ENCODE results near the gene MIEN1.
"Not testable (repeated sequence)": the region's sequence is repeated elsewhere in the genome, so short reads cannot be mapped to it uniquely, and the experiment has no call there.

The MIEN1 gene

DNA sequence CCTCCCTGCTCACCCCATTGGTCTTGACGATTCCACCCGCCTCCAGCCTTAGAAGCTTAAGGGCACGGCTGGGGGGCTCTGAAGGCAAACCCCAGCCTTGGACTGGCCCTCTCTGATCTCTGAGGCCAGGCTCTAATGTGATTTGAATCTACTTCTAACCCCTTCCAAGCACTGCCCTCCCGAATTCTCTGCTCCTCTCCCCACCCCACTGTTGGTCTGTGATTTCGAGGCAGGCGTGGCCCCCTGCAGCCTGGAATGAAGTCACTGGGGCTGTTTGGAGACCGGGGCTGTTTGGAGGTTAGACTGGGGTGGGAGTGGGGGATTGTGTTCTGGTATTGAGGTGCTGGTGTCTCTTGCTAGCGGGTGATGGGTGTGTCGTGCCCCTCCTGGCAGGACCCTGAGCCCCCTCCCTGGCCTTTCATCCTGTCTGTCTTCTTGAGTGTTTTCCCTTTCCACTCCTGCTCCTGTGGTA, 9.6 kb upstream of the MIEN1 start:
- DNase-seq (ENCODE audit: low read depth) = no peak

DNA sequence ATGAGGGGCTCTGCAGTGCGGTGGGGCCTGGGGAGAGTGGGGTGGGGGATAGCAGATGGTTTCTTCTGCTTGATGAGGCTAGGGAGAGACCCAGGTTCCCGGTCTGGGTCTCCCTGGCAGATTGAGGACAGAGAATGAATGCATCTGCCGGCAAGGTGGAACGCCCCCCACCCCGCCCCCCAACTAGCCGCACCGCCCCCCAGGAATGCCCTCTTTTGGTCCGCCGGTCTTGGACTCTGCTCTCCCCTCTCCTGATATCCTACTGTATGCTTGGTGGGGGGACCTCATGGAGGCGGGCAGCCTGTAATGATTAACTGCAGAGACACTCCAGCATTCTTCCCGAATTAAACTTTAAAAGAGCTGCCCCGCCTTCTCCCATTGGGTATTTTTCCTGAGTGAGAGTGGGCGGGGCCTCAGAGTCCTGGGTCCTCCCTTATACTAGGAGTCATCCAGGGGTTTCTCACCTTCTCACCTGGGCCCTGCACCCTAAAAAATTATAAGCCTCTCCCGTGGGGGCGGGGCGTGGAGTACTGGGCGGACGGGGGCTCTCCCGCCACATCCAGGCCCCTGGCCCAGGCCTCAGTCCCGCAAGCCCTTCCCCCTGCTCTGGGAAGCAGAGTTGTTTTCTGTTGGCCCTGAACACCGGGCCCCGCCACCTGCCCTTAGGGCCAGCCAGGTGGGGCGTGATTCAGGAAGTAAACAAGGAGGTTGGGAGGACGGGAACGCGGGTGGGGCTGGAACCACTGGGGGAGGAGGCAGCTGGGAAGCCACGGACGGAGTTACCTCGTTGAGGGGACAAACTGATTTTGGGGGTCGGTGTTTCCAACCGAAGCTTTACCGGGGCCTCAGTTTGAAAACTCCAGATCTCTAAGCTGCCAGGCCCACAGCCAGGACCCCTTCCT, 8.9 kb upstream of the MIEN1 start:
- DNase-seq (ENCODE audit: low read depth) = no peak

DNA sequence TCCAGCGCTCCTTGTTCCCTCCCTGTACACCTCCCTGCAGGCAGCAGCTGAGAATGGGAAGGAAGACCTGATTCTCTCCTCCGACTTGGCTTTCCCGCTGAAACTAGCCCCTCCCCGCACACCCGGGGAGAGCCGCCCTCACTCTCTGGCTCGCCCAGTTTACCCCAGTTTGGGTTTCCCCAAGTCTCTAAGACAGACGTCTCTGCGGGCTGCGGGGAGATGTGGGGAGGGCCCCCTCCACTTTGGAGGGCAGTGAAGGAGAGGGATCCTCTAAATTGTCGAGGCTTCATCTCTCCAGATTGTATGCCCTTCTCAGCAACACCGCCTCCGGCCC, 8.2 kb upstream of the MIEN1 start:
- DNase-seq (ENCODE audit: low read depth) = peak; percentile 46

DNA sequence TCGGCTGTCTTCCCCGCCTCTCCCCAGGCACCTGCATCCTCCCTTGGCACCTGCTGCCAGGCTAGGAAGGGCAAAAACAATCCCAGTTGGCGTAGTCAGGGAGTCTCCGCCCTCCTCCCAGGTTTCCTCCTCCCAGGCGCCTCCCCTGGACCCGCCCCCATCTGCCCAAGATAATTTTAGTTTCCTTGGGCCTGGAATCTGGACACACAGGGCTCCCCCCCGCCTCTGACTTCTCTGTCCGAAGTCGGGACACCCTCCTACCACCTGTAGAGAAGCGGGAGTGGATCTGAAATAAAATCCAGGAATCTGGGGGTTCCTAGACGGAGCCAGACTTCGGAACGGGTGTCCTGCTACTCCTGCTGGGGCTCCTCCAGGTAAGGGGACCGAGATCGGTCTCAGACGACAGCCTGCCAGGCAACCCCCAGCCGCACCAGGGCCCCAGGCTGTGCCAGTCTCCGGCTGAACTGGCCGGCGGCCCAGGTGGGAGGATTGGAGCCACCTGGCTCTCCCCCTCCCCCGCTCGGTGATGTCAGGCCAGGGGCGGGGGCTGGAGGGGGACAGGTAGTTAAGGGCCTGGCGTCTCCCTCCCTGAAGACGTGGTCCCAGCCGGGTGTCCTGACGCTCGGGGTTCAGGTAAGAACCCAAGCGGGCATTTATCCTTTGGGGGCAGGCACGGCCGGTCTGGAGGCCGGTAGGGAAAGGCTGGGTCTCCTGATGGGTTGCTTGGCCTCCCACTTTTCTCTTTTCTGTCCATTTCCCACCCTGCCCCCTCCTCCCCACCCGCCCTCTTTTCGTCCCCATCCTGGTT, 7.6 kb upstream of the MIEN1 start, which contains the start of gene GRB7:
Gene GRB7, plus strand, starts transcription at position 179 of the 808 bp plus-strand sequence. CDS start 4,364 bp downstream, outside the sequence.
- no peak for DNase-seq (ENCODE audit: low read depth)

DNA sequence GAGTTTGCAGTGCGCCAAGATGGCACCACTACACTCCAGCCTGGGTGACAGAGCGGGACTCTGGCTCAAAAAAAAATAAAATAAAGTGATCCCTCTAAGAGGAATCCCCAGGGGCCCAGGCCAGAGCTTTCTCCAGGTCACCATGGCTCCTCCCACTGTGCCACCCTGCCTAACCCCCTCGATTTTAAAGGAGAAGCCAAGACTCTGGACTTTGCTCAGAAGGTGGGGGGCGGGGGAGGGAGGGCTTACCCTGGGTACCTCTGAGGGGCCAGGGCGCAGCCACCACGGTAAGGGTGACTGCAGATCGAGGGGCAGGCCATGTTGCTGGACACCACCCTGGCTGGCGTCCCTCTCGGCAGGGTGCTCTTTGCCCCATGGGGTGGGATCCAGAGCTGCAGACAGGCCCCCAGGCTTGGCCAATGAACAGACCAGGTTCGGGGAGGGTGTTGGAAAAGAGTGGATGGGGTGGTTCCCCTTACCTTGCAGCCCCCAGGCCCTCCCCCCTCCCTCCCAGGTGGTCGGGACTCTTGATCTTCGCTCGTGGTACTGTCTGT, 7.0 kb upstream of the MIEN1 start:
- no peak for DNase-seq (ENCODE audit: low read depth)

DNA sequence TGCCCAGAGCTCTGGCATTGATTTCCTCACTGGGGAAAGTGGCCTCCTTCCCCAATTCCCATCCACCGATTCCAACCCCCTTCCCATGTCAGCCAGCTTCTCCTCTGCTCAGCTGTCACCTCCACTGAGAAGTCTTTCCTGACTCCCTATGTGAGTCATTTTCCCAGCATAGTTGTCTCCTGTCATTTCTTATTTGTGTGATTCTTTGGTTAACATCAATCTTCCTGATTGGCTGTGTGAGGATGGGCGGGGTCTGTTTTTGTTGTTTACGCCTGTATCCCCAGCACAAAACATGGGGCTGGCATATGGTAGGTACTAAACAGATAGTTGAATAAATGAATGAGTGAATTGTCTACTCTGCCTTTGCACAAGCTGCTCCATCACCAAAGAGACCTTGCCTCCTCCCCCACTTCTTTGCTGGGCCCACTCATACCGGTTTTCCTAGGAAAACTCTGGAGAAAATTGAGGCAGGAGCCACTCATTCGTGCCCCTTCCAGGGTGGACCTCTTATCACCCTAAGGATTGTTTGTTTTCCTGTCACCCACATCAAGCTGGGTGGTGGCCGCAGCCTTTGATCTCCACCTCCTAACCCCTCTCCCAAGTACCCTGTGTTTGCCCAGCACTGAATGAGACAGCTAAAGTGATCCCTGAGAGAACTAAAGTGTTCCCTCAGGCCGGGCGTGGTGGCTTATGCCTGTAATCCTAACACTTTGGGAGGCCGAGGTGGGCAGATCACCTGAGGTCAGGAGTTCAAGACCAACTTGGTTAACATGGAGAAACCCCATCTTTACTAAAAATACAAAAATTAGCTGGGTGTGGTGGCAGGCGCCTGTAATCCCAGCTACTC, 6.2 kb upstream of the MIEN1 start:
- no peak for DNase-seq (ENCODE audit: low read depth)

DNA sequence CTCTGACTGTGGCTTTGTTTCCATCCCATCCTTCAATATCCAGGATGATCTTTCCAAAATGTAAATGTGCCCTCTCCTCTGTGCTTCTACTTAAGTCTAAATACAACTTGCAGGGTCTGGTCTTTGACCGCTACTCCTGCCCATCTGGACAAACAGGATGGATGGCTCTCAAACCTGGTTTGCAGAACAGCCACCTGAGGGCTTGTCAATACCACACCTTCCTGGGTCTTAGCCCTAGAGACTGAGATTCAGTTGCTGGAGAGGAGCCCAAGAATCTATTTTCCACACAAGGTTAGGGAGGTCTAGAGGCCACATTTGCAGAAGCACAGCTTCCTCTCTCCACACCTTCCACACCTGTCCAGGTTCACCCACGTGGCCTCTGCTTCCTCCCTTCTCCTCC, 5.5 kb upstream of the MIEN1 start:
- no peak for DNase-seq (ENCODE audit: low read depth)

DNA sequence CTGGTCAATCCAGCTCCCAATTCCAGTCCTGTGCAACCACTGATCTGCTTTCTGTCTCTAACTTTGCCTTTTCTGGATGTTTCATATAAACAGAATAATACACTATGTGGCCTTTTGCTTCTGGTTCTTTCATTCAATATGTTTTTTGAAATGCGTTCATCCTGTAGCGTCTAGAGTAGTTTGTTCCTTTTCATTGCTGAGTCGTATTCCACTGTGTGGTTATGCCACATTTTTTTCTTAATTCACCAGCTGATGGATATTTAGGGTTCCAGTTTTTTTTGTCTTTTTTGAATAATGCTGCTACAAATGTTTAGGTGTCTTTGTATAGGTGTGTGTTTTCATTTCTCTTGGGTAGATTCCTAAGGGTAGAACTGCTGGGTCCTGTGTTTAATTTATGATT, 2.3 kb upstream of the MIEN1 start:
- no peak for DNase-seq (ENCODE audit: low read depth)

DNA sequence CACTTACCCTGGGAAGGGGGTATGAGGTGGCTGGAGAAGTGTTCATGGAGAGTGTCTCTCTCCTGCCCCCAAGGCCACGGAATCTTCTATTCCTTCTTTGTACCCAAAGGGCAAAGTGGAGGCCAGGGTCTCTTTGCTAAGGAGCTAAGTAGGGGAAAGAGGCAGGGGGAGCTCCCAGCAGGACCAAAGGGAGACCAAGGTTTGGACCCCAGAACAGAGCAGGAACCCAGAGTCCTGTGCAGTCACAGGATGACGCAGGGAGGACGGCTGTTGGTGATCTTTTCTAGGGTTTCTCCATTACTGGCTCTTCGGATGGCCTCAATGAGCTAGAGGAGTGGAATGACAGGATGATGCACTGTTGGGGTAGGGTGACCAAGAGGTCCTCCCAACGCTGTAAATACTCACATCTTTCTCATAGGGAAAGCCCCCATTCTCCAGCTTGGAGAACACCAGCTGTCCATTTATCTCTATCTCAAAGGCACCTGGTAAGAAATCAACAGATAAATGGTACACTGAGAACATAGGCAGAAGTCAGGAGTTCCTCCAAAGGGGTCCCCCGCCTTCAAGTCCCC, 966 bp downstream of the MIEN1 start:
- DNase-seq (ENCODE audit: low read depth) = no peak

DNA sequence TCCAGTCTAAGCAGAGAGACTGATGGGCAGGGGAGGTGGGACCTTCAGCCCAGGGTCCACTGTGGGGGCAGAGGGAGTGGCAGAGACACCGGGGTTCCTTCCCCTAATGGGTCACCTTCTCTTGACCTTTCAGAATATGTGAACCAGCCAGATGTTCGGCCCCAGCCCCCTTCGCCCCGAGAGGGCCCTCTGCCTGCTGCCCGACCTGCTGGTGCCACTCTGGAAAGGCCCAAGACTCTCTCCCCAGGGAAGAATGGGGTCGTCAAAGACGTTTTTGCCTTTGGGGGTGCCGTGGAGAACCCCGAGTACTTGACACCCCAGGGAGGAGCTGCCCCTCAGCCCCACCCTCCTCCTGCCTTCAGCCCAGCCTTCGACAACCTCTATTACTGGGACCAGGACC, 2.8 kb downstream of the MIEN1 start:
- DNase-seq (ENCODE audit: low read depth) = no peak

DNA sequence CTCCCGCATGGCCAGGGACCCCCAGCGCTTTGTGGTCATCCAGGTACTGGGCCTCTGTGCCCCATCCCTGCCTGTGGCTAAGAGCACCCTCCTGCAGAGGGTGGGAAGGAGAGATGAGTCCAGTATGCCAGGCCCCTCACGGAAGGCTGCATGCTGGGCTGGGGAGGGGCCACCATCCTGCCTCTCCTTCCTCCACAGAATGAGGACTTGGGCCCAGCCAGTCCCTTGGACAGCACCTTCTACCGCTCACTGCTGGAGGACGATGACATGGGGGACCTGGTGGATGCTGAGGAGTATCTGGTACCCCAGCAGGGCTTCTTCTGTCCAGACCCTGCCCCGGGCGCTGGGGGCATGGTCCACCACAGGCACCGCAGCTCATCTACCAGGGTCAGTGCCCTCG, 3.7 kb downstream of the MIEN1 start:
- DNase-seq (ENCODE audit: low read depth) = no peak

DNA sequence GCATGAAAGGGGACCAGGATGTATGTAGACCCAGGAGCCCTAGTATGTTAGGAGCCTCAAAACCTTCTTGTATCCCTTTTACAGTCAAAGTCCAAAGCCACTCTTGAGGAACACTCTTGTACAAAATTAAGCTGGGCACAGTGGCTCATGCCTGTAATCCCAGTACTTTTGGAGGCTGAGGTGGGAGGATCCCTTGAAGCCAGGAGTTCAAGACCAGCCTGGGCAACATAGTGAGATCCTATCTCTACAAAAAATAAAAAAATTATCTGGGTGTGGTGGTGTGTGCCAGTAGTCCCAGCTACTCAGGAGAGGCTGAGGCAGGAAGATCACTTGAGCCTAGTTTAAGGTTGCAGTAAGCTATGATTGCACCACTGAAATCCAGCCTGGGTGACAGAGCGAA, 4.4 kb downstream of the MIEN1 start:
- not testable (repeated sequence) for DNase-seq (ENCODE audit: low read depth)

DNA sequence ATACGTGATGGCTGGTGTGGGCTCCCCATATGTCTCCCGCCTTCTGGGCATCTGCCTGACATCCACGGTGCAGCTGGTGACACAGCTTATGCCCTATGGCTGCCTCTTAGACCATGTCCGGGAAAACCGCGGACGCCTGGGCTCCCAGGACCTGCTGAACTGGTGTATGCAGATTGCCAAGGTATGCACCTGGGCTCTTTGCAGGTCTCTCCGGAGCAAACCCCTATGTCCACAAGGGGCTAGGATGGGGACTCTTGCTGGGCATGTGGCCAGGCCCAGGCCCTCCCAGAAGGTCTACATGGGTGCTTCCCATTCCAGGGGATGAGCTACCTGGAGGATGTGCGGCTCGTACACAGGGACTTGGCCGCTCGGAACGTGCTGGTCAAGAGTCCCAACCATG, 5.6 kb downstream of the MIEN1 start:
- no peak for DNase-seq (ENCODE audit: low read depth)

DNA sequence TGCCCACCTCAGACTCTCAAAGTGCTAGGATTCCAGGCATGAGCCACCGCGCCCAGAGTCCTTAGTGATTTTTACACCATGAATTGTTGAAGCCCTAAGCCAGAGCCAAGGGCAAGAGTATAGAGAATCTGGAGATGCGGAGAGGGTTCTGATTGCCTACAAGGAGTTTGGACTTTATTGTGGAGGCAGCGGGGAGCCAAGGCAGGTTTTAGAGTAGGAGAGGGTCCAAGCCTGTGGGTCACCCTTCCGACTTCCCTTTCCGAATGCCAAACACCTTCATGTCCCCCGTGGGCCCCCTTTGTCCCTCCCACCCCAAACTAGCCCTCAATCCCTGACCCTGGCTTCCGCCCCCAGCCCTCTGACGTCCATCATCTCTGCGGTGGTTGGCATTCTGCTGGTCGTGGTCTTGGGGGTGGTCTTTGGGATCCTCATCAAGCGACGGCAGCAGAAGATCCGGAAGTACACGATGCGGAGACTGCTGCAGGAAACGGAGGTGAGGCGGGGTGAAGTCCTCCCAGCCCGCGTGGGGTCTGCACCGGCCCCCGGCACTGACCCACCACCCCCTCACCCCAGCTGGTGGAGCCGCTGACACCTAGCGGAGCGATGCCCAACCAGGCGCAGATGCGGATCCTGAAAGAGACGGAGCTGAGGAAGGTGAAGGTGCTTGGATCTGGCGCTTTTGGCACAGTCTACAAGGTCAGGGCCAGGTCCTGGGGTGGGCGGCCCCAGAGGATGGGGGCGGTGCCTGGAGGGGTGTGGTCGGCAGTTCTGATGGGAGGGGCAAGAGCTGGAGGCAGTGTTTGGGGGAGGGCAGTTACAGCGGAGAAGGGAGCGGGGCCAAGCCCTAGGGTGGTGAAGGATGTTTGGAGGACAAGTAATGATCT, 7.1 kb downstream of the MIEN1 start:
- DNase-seq (ENCODE audit: low read depth) = no peak

DNA sequence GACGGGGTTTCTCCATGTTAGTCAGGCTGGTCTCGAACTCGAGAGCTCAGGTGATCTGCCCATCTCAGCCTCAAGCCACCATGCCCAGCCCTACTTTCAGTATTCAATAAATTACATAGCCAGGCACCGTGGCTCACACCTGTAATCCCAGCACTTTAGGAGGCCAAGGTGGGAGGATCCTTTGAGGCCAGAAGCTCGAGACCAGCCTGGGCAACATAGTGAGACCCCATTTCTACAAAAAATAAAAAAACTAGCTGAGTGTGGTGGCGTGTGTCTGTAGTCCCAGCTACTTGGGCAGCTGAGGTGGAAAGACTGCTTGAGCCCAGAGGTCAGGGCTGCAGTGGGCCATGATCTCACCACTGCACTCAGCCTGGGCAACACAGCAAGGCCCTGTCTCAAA, 8.2 kb downstream of the MIEN1 start:
- DNase-seq (ENCODE audit: low read depth) = no peak

DNA sequence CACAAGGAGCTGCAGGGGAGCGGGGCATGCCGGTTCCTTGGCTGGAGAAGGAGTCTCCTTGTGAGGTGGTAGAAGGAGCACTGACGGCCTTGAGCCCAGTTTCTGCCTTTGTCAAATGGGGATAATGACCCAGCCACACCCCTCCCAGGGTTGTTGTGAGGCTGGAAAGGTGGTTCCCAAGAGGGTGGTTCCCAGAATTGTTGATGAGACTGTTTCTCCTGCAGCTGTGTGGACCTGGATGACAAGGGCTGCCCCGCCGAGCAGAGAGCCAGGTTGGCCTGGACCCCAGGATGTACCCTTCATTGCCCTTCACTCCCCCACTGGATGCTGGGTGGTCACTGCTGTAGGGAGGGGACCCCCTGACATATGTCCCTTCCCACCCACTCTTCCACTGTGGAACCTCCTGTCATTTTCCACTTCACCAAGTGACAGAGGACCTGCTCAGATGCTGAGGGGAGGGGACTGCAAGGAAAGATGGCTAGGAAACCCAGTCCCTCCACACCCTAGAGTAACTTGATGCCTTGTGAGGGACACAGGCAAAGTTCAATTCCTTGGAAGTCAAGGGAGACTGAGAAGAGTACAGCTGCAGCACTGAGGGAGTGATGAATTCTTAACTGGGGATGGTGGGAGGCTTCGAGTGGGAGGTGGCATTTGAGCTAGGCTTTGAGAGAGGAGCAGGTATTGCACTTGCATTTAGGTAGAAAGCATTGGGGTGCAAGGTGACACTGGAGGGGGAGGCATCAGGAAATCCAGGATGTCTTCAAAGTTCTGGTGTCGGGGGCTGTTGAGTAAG, 10.6 kb downstream of the MIEN1 start:
- no peak for DNase-seq (ENCODE audit: low read depth)

DNA sequence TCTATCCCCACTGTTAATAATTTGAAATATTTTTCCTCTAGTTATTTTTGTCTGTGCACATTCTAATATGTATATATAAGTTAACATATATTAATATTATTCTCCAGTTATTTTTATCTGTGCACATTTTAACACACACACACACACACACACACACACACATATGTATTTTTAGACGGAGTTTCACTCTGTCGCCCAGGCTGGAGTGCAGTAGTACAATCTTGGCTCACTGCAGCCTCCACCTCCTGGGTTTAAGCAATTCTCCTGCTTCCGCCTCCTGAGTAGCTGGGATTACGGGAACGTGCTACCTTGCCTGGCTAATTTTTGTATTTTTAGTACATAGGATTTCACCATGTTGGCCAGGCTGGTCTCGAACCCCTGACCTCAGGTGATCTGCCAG, 12.7 kb downstream of the MIEN1 start:
- DNase-seq (ENCODE audit: low read depth) = no peak

DNA sequence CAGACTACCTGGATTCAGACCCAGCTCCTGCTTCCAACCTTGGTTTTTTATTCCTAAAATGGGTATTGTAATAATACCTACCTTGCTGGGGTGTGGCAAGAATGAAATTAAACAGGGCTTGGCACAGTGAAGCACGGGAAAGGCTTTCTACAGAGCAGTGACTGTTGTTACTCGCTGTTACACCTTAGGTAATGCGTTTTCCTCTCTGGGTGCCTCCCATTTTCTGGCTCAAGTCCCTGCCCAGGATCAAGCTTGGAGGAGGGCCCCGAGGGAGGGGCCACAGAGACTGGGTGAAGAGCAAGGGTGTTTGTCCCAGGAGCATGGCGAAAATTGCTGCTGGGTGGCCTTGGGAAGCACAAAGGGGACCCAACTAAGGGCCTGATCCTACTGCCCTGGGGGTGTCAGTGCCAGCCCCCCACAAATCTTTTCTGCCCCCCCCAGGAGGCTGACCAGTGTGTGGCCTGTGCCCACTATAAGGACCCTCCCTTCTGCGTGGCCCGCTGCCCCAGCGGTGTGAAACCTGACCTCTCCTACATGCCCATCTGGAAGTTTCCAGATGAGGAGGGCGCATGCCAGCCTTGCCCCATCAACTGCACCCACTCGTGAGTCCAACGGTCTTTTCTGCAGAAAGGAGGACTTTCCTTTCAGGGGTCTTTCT, 13.3 kb downstream of the MIEN1 start:
- DNase-seq (ENCODE audit: low read depth) = no peak

Data from T follicular helper cell (primary cell).